DOHH2 (cell line): ENCODE data around the gene ASGR1.

Source experiments
- EZH2phosphoT487 ChIP-seq: fragments of 200-600 bp; sonication (generic); IDR thresholded peaks from 2 replicates; pipeline ENCODE4 v1.6.1; 2017; ENCODE audit warnings: borderline replicate concordance, mild to moderate bottlenecking, antibody characterized with exemption, low read length, moderate library complexity, mixed read lengths
- TF ChIP-seq, protein P1 (sequence below): fragments of 200-600 bp; sonication (generic); IDR thresholded peaks from one replicate; pipeline ENCODE4 v1.5.1; 2014; ENCODE audit warnings: antibody characterized with exemption, mild to moderate bottlenecking, low read depth, low read length; ENCODE audit not compliant: poor library complexity, severe bottlenecking

GRCh38 chr17:7136266-7136877 lies 42.8 kb downstream of the ASGR1 start:
- TF ChIP-seq, protein P1, sequence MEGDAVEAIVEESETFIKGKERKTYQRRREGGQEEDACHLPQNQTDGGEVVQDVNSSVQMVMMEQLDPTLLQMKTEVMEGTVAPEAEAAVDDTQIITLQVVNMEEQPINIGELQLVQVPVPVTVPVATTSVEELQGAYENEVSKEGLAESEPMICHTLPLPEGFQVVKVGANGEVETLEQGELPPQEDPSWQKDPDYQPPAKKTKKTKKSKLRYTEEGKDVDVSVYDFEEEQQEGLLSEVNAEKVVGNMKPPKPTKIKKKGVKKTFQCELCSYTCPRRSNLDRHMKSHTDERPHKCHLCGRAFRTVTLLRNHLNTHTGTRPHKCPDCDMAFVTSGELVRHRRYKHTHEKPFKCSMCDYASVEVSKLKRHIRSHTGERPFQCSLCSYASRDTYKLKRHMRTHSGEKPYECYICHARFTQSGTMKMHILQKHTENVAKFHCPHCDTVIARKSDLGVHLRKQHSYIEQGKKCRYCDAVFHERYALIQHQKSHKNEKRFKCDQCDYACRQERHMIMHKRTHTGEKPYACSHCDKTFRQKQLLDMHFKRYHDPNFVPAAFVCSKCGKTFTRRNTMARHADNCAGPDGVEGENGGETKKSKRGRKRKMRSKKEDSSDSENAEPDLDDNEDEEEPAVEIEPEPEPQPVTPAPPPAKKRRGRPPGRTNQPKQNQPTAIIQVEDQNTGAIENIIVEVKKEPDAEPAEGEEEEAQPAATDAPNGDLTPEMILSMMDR, result peak; percentile 94
- TF ChIP-seq EZH2phosphoT487, result no peak
